NOMO-1 (cell line): ENCODE data around the gene STEEP1.

Experiments used
- DNase-seq, 2 experiments: peaks; one replicate each; lab custom pipeline; 2025; ENCODE audit not compliant: unreplicated experiment in 2 of 2; lab: John Stamatoyannopoulos, UW

The STEEP1 gene

DNA sequence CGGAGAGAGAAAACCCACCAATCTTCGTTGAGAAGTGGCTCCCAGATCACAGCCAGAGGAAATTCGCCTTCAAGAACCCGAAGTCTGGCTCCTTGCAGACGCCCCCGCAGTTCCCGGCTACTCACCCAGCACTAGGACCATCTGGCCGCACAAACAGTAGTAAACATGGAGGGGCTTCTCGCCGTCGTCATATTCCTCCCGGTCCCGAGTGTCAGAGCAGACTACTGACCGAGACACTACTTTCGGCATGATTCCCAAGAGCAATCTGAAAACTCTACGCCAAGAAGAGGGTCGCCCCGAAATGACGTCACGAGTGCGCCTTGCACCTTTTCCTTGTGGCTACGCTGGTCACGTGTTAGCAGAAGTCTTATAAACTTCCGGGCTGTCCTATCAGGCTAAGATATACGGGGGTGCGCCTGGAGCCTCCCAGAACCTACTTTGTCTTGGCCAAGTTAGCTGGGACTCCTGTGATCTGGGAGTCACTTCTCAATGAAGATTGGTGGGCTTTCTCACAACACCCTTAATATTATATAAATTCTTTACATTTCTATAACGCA lies at the start of gene STEEP1:
TSS of gene STEEP1 (minus strand) at position 303 of the 557 bp plus-strand sequence. CDS start at position 249, 54 bp downstream.
- DNase-seq = peak; percentile 93 to 97

GRCh38 chrX:119614776-119615175 lies 49.6 kb upstream of the STEEP1 start:
- DNase-seq = no peak

DNA sequence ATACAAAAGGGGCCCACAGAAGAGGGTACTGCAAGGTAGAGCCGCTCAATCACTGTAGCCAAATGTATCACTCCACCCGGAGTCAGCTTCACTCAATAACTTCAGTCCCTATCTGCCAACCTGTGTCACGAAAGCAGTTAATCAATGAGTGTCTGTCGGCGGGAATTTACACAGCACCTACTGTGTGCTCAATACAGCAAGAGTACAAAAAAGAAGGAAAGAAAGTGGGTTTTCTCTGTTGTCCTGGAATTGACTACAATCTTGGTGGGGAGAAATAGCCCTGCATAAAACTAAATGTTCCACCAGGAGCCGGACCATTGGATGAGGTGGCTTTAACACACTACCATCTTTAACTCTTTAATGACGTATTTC lies 41.8 kb upstream of the STEEP1 start:
- no peak for DNase-seq

- DNase-seq = peak; percentile 76 to 87
Observed at GRCh38 chrX:119606280-119607017, 41.2 kb upstream of the STEEP1 start, which contains the start of gene NKRF. Gene NKRF, minus strand, starts transcription at chrX:119606424.

DNA sequence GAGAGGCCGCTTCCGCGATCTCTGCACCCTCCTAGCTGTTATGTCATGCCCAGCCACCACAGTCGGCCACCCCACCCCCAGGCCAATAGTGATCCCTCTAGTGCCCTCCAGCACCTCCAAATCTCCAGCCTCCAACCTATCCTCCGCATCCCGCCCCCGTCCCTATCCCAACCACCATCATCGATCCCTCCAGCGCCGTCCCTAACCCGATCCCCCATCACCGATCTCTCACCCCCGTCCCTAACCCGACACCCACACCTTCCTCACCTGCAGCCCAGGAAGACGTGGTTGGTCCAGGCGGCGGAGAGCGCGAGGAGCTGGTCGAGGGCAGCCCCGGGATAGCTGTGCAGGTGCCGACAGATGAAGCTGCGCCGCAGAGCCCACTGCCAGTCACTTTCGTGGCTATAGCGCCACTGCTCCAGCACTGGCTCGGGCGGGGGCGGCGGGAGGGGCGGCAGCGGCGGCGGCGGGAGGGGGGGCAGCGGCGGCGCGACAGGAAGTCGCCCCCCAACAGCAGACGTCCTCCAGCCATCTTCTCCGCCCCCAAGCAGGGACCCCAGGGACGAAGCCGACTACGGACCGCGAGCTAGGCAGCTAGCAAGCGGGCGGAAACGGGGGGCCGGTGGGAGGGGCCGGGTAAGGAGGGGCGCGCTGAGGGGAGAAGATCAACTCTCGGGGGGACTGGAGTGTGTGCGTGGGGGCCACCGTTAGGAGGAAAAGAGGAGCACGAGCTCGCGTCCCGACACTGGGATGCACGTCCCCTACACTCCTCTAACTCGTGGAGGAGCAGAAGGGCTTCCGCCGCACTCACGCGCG lies 40.5 kb upstream of the STEEP1 start:
- no peak for DNase-seq

DNA sequence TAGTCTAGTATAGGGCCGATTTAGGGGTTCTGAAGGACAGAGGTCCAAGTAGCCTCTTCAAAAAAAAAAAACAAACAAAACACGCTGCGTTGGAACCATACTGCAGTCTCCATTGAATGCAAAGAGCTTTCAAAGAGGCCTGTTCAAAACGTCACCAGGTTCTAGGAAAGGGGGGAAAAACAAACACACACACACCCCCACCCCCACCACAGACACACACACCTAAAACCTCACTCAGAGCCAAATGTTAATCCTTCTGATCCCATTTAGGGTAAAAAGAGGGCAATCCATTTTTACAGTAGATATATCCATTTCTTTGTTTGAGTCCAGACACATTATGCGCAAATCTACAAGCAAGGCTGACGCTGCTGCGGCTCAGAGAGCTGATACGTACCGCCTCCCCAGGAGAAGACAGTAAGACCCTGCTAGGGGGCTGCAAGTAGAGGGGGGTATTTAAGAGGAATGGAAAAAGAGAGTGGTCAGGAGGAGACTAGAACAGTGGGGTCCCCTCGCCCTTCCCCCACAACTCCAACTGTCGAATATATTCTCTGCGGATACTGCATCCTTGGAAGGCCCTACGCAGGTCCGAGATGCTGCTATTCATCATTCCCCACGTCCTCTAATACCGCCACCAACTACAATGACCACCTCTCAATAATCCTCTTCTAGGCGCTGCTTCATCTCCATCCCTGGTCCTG lies 39.7 kb upstream of the STEEP1 start:
- no peak for DNase-seq

- DNase-seq = no peak
Observed at GRCh38 chrX:119602701-119603255, 37.6 kb upstream of the STEEP1 start.

DNA sequence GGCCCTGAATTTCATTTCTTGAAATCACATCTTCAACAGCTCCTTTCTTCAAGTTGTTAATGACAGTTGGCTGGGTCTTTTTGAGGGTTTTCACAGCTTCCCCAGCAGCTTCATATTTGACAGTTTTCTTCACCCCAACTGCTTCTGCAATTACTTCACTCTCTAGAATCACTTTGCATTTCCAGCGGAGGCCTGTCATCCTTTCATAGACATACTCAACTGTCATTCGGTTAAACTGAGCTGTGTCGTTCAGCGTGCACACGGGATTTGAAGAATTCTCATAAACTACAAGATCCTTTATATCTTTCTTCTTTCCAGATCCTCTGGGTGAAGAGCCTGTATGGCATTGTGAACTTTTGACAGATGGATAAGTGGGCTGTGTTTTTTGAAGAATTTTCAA lies 24.6 kb upstream of the STEEP1 start:
- no peak for DNase-seq

DNA sequence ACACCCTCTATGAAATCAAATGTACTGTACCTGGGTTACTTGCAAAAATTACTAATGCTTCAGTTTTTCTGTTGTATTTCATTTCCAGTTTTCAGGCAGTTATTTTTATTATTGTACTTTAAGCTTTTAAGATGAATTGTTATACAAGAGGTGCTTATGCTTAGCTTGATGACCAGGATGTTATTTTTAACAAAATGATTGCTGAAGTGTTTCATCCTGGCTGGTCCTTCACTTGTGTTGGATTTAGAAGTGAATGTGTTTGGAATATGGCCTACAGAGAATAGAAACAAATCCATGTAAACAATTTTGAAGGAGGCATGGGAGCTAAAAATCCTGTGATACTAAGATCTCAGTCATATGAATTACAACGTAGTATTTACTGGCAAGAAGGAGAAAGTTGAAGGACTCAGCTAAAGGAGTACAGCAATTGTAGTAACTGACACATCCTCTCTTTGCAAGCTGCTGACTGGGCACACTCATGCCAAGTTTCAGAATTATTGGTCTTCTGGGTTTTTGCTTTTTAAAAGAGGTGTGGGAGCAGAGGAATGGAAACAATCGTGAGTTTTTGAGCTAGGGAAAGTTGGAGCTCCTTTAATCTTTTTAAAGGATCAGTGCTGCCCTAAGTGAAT lies 18.3 kb upstream of the STEEP1 start:
- no peak for DNase-seq

- no peak for DNase-seq
Observed at GRCh38 chrX:119579414-119579813, 14.2 kb upstream of the STEEP1 start.

GRCh38 chrX:119574394-119575266 lies 9.4 kb upstream of the STEEP1 start, which contains the start of gene UBE2A:
Gene UBE2A, plus strand, starts transcription at chrX:119574563. Its CDS starts 149 bp downstream, at chrX:119574712.
- peak; percentile 74 to 86 for DNase-seq

DNA sequence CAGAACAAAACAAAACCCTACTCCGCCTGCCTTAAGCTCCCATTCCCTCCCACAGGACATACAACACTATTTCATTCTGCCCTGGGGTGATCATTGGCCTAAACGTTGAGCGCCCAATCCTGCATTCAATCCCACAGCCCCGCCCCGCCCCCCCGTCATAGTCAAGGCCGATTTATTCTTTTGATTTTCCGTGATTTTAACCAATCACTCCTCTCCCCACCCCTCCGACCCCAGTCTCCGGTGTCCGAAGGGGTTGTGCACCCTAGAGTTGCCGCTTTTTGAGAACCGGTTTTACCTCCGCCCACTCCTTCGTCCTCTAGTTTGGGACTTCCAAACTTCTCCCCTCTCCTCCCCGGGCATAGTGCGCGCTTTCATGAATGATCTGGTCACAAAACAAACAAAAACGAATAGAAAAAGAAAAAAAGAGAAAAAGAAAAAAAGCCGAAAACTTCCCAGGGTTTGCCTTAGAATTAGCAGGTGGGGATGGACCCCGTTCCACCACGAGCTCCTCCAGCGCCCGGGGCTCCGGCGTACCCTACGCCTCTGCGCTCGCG lies 8.7 kb upstream of the STEEP1 start:
- DNase-seq = no peak

DNA sequence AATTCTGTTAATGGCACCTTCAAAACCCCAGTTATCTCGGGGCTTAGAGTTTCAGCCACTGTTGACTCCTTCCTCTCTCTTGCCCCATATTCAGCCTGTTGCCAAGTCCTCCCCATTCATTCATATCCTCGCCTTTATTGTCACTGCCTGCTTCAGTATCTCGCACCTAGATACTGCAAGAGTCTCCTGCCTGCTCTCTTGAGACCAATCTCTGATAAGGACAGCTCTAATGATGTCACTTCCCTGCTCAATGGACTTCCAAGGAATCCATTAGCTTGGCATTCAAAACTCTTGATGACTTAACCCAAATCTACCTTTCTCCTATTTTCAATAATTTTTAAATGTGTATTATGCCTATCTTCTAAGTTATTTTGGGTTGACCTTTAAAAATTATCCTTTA lies 8.0 kb upstream of the STEEP1 start:
- no peak for DNase-seq

GRCh38 chrX:119570351-119570835 lies 5.2 kb upstream of the STEEP1 start:
- DNase-seq = no peak

DNA sequence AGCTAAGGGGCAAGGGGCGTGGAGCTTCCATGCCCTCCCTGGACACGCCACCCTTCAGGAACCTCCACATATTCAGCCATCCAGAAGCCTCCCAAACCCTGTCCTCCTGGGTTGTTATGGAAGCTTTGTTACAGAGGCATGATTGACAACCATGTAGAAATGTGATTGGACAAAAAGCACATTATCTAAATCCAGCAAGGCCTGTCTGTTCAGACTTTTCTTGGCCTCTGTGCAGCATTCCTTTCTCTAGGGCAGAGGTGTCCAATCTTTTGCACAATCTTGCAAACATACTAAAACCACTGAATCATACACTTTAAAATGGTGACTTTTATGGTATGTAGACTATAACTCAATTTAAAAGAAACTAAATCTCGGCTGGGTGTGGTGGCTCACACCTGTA lies 12.7 kb downstream of the STEEP1 start:
- DNase-seq = no peak

GRCh38 chrX:119549327-119550016 lies 15.7 kb downstream of the STEEP1 start:
- no peak for DNase-seq

GRCh38 chrX:119541188-119541587 lies 24.0 kb downstream of the STEEP1 start:
- DNase-seq = no peak

DNA sequence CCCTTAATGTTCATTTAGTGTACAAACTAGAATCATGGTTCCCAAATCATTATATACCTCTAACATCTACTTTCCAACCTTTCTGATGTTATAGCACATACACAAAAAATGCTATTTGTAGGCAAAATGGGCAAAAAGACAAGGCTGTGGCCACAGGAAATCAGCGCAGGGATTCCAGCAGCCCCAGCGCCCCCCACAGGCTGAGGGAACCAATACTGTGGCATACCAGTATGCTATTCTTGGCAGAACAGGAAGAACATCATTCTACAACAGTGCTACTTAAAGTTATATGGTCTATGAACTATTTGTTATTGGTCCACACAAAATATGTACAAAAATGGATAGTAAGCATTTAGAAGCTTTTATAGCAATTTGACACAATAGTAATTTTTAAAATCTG lies 25.3 kb downstream of the STEEP1 start:
- DNase-seq = no peak
